HCT116 (cell line): ENCODE data around the gene RPTOR. TPM values are rescaled to one million over a fixed set of nuclear protein-coding genes. Genes with fewer than 3 reads are reported as not detected.

Source experiments
- ATAC-seq: fragments of 200-7000 bp; cut with Tn5 transposase; 2 replicates; pipeline ENCODE4 v1.9.1; 2020; ENCODE audit warnings: mild to moderate bottlenecking, moderate library complexity
- BruUV-seq: library from RNA; stranded (reverse); fragments of 400-500 nt; replicated peaks from 2 replicates; lab custom pipeline; 2021; lab: Mats Ljungman, UMichigan
- CTCF ChIA-PET: fragments of 300-600 bp; sonication (Branson Sonifier 250); formaldehyde crosslinking; loops from one replicate; lab custom pipeline; 2021; ENCODE audit warnings: antibody characterized with exemption; lab: Charles Lee
- POLR2A ChIA-PET: fragments of 300-600, 350-600 bp; sonication (Branson Sonifier 250); formaldehyde crosslinking; loops from one replicate; lab custom pipeline; 2021; ENCODE audit warnings: antibody characterized with exemption; lab: Charles Lee
- RAD21 ChIA-PET, 2 experiments: fragments of 300-600 bp; sonication (Branson Sonifier 250); formaldehyde crosslinking; loops; one replicate each; lab custom pipeline; 2023; ENCODE audit warnings: low total read pairs in 2 of 2; ENCODE audit not compliant: uncharacterized antibody in 2 of 2, unreplicated experiment in 2 of 2, low non-redundant PET in 1 of 2; lab: Charles Lee
- DNase-seq: peaks from one replicate; pipeline ENCODE4 v3.0.0-alpha.2; 2010; ENCODE audit warnings: low read depth, low spot score
- H2AFZ ChIP-seq: fragments of 200-600 bp; shearing (Covaris generic), sonication (generic); 2 replicates; pipeline ENCODE4 v1.6.1; 2017; ENCODE audit warnings: low read depth, mixed run types, mixed read lengths, antibody characterized with exemption, low read length; ENCODE audit not compliant: poor library complexity, severe bottlenecking
- H3K27ac ChIP-seq: 2 replicates; pipeline ENCODE4 v1.5.1; 2012; ENCODE audit warnings: low read depth, low read length
- H3K27me3 ChIP-seq: fragments of 200-600 bp; sonication (generic); 2 replicates; pipeline ENCODE4 v1.6.1; 2016; ENCODE audit warnings: mixed run types, low read length, mixed read lengths; ENCODE audit not compliant: insufficient read depth
- H3K36me3 ChIP-seq, 2 experiments: fragments of 200-500 bp in 1 of 2; fragments of 200-600 bp in 1 of 2; sonication (Bioruptor generic) in 1 of 2; sonication (generic) in 1 of 2; 2 replicates each; pipeline versions ENCODE4 v1.5.1 to v1.6.1; 2014 to 2016; ENCODE audit warnings: low read length in 2 of 2, inconsistent platforms in 1 of 2, mixed read lengths in 1 of 2, mixed run types in 1 of 2; ENCODE audit not compliant: insufficient read depth in 2 of 2, control insufficient read depth in 1 of 2
- H3K4me1 ChIP-seq, 2 experiments: fragments of 200-600 bp in 1 of 2; sonication (generic) in 1 of 2; 2 replicates each; pipeline versions ENCODE4 v1.5.1 to v1.6.1; 2012 to 2017; ENCODE audit warnings: low read length in 2 of 2, inconsistent platforms in 1 of 2, mild to moderate bottlenecking in 1 of 2, mixed read lengths in 1 of 2, mixed run types in 1 of 2, moderate library complexity in 1 of 2; ENCODE audit not compliant: insufficient read depth in 2 of 2, control insufficient read depth in 1 of 2
- H3K4me2 ChIP-seq: fragments of 200-600 bp; sonication (generic); 2 replicates; pipeline ENCODE4 v1.6.1; 2017; ENCODE audit warnings: mixed run types, low read length, mixed read lengths
- H3K4me3 ChIP-seq, 2 experiments: fragments of 200-600 bp in 1 of 2; sonication (generic) in 1 of 2; replicated peaks in 1 of 2; 2 replicates each; pipeline ENCODE4 v1.5.1; 2011 to 2016; ENCODE audit warnings: low read length in 2 of 2, control low read depth in 1 of 2, low read depth in 1 of 2, mild to moderate bottlenecking in 1 of 2, mixed read lengths in 1 of 2, mixed run types in 1 of 2
- H3K79me2 ChIP-seq: fragments of 200-600 bp; sonication (generic); 2 replicates; pipeline ENCODE4 v1.6.1; 2017; ENCODE audit warnings: mild to moderate bottlenecking, mixed run types, low read length, moderate library complexity, mixed read lengths; ENCODE audit not compliant: insufficient read depth
- H3K9ac ChIP-seq: fragments of 200-600 bp; sonication (generic); 2 replicates; pipeline ENCODE4 v1.6.1; 2016; ENCODE audit warnings: low read length, mixed read lengths
- H3K9me2 ChIP-seq: fragments of 200-600 bp; sonication (generic), shearing (Covaris generic); 2 replicates; pipeline ENCODE4 v1.6.1; 2017; ENCODE audit warnings: mixed run types, mild to moderate bottlenecking, moderate library complexity; ENCODE audit not compliant: insufficient read depth
- H3K9me3 ChIP-seq, 2 experiments: fragments of 200-500 bp in 1 of 2; fragments of 200-600 bp in 1 of 2; sonication (Bioruptor generic) in 1 of 2; sonication (generic) in 1 of 2; 2 replicates each; pipeline ENCODE4 v1.6.1; 2014 to 2017; ENCODE audit warnings: low read length in 2 of 2, mixed read lengths in 2 of 2, inconsistent platforms in 1 of 2, low read depth in 1 of 2, mild to moderate bottlenecking in 1 of 2, mixed run types in 1 of 2, moderate library complexity in 1 of 2; ENCODE audit not compliant: control insufficient read depth in 1 of 2, insufficient read depth in 1 of 2
- H4K20me1 ChIP-seq: fragments of 200-600 bp; sonication (generic), shearing (Covaris generic); 2 replicates; pipeline ENCODE4 v1.6.1; 2017; ENCODE audit warnings: mixed run types, mild to moderate bottlenecking, moderate library complexity; ENCODE audit not compliant: insufficient read depth
- CBX3 ChIP-seq: IDR thresholded peaks from 2 replicates; pipeline ENCODE4 v1.6.1; 2012; ENCODE audit warnings: low read depth
- EGR1 ChIP-seq: IDR thresholded peaks from 2 replicates; pipeline ENCODE4 v1.6.1; 2012; ENCODE audit warnings: low read depth
- EZH2 ChIP-seq: fragments of 200-600 bp; sonication (generic); IDR thresholded peaks from 2 replicates; pipeline ENCODE4 v1.6.1; 2017; ENCODE audit warnings: antibody characterized with exemption, mixed run types
- EZH2phosphoT487 ChIP-seq: fragments of 200-600 bp; IDR thresholded peaks from 2 replicates; pipeline ENCODE4 v1.6.1; 2018; ENCODE audit warnings: antibody characterized with exemption, borderline replicate concordance
- FOSL1 ChIP-seq: IDR thresholded peaks from 2 replicates; pipeline ENCODE4 v1.6.1; 2012; ENCODE audit warnings: low read depth
- POLR2AphosphoS5 ChIP-seq: IDR thresholded peaks from 2 replicates; pipeline ENCODE4 v1.6.1; 2011; ENCODE audit warnings: mild to moderate bottlenecking, low read depth, low read length, moderate library complexity
- RAD21 ChIP-seq: IDR thresholded peaks from 2 replicates; pipeline ENCODE4 v1.6.1; 2012; ENCODE audit warnings: low read depth, mild to moderate bottlenecking
- SIN3A ChIP-seq: IDR thresholded peaks from 2 replicates; pipeline ENCODE4 v1.6.1; 2012; ENCODE audit warnings: low read depth
- SP1 ChIP-seq: IDR thresholded peaks from 2 replicates; pipeline ENCODE4 v1.6.1; 2012; ENCODE audit warnings: low read depth
- SRF ChIP-seq: IDR thresholded peaks from 2 replicates; pipeline ENCODE4 v1.6.1; 2012; ENCODE audit warnings: low read depth
- TCF7L2 ChIP-seq: IDR thresholded peaks from 2 replicates; pipeline ENCODE4 v1.7.0; 2011; ENCODE audit warnings: borderline replicate concordance, inconsistent platforms; ENCODE audit not compliant: insufficient read depth, insufficient read length; ENCODE audit errors: extremely low read depth
- YY1 ChIP-seq: IDR thresholded peaks from 2 replicates; pipeline ENCODE4 v1.6.1; 2011; ENCODE audit warnings: low read length, low read depth, moderate library complexity, mild to moderate bottlenecking; ENCODE audit not compliant: insufficient replicate concordance; ENCODE audit errors: extremely low read depth
- ZNF274 ChIP-seq: fragments of 200-500 bp; sonication (Bioruptor generic); IDR thresholded peaks from 2 replicates; pipeline ENCODE4 v1.6.1; 2014; ENCODE audit warnings: mild to moderate bottlenecking, low read depth, low read length, inconsistent platforms
- intact Hi-C: fragments of 100-400 bp; cut with micrococcal nuclease; formaldehyde crosslinking; loops from 2 replicates; pipeline ENCODE4 v1.10.0; 2022
- total RNA-seq: library from RNA; stranded (reverse); gene quantifications from one replicate; pipeline ENCODE4 v1.2.1, GENCODE V29; 2021; ENCODE audit not compliant: unreplicated experiment
- TF ChIP-seq, protein P1 (sequence below): IDR thresholded peaks from 2 replicates; pipeline ENCODE4 v1.6.1; 2012
- TF ChIP-seq, protein P2 (sequence below), 3 experiments: fragments of 200-600 bp in 1 of 3; sonication (generic) in 1 of 3; IDR thresholded peaks in 2 of 3; conservative IDR thresholded peaks in 1 of 3; 2 replicates each; pipeline ENCODE4 v1.5.1; 2012 to 2017; ENCODE audit warnings: low read depth in 2 of 3, low read length in 2 of 3, antibody characterized with exemption in 1 of 3, borderline replicate concordance in 1 of 3, control low read depth in 1 of 3, mild to moderate bottlenecking in 1 of 3, mixed read lengths in 1 of 3, mixed run types in 1 of 3, moderate library complexity in 1 of 3; ENCODE audit not compliant: insufficient read depth in 1 of 3
- TF ChIP-seq, protein P3 (sequence below): IDR thresholded peaks from 2 replicates; pipeline ENCODE4 v1.6.1; 2012; ENCODE audit warnings: low read depth
- TF ChIP-seq, protein P4 (sequence below): IDR thresholded peaks from 2 replicates; pipeline ENCODE4 v1.6.1; 2012
- TF ChIP-seq, protein P5 (sequence below): IDR thresholded peaks from 2 replicates; pipeline ENCODE4 v1.6.1; 2011; ENCODE audit warnings: mild to moderate bottlenecking, low read length, moderate library complexity; ENCODE audit not compliant: insufficient replicate concordance; ENCODE audit errors: extremely low read depth

The RPTOR gene
- total RNA-seq, 1 experiment from 2014 or later = 69.5 TPM

DNA sequence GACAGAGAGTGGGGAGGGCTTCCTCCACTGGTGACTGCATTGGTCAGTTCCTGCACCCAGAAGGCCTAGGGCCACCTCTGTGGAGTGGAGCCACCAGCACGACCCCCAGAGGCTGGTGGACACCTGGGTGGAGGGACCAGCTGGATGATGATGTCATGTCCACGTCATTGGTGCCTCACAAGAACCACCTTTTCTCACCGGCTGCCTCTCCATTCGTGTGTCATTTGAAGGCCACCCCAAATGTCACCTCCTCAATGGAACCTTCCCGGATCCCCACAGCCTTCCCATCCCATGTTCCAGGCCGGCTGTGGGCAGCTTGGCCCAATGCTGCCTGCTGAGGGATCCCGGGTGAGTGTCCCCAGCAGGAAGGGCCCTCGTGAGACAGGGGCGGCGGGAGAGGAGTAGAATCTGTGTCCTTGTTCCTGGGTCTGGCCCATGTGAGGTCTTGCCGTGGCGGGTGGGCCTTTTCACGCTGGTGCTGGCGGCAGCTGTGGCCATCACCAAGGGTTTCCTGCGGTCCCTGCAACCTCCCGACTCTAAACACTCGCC lies 437.9 kb downstream of the RPTOR start:
- no peak for ATAC-seq
- CTCF ChIA-PET = interaction anchor here (1.5 kb wide), 1 partner anchor 556 kb away, joined by 9 read pairs; no protein-coding TSS in a partner anchor
- H3K27me3 ChIP-seq = no peaks in the 10 kb centered on the region
- H3K4me2 ChIP-seq = no peak overlapping the region
- H3K9me3 ChIP-seq = no peaks in the 10 kb centered on the region
- intact Hi-C loops = loop anchor here (5.0 to 10.0 kb wide), 3 partner anchors 242 to 975 kb away; partner anchors contain the start of gene CEP131
- no peaks in the 10 kb centered on the region for H3K79me2 ChIP-seq
- no peaks in the 10 kb centered on the region for H4K20me1 ChIP-seq
- H3K27ac ChIP-seq = no peak overlapping the region; the same call in 1 of the 2 replicates
- no peak overlapping the region for H3K4me3 ChIP-seq
- BruUV-seq = no TSS peak
- POLR2A ChIA-PET = no interaction called here
- no peak for TF ChIP-seq RAD21
- TF ChIP-seq, protein P1, sequence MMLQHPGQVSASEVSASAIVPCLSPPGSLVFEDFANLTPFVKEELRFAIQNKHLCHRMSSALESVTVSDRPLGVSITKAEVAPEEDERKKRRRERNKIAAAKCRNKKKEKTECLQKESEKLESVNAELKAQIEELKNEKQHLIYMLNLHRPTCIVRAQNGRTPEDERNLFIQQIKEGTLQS = no peak
- TF ChIP-seq, protein P2, sequence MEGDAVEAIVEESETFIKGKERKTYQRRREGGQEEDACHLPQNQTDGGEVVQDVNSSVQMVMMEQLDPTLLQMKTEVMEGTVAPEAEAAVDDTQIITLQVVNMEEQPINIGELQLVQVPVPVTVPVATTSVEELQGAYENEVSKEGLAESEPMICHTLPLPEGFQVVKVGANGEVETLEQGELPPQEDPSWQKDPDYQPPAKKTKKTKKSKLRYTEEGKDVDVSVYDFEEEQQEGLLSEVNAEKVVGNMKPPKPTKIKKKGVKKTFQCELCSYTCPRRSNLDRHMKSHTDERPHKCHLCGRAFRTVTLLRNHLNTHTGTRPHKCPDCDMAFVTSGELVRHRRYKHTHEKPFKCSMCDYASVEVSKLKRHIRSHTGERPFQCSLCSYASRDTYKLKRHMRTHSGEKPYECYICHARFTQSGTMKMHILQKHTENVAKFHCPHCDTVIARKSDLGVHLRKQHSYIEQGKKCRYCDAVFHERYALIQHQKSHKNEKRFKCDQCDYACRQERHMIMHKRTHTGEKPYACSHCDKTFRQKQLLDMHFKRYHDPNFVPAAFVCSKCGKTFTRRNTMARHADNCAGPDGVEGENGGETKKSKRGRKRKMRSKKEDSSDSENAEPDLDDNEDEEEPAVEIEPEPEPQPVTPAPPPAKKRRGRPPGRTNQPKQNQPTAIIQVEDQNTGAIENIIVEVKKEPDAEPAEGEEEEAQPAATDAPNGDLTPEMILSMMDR (IDR thresholded peaks at IDR 0.05 in 2 of 3, conservative IDR thresholded peaks at IDR 0.05 in 1 of 3; ENCODE audit: borderline replicate concordance in 1 of 3, insufficient read depth in 1 of 3, low read depth in 2 of 3, low read length in 2 of 3) = no peak
- TF ChIP-seq EZH2phosphoT487 = no peak
- TF ChIP-seq EZH2 = no peak
- TF ChIP-seq, protein P3, sequence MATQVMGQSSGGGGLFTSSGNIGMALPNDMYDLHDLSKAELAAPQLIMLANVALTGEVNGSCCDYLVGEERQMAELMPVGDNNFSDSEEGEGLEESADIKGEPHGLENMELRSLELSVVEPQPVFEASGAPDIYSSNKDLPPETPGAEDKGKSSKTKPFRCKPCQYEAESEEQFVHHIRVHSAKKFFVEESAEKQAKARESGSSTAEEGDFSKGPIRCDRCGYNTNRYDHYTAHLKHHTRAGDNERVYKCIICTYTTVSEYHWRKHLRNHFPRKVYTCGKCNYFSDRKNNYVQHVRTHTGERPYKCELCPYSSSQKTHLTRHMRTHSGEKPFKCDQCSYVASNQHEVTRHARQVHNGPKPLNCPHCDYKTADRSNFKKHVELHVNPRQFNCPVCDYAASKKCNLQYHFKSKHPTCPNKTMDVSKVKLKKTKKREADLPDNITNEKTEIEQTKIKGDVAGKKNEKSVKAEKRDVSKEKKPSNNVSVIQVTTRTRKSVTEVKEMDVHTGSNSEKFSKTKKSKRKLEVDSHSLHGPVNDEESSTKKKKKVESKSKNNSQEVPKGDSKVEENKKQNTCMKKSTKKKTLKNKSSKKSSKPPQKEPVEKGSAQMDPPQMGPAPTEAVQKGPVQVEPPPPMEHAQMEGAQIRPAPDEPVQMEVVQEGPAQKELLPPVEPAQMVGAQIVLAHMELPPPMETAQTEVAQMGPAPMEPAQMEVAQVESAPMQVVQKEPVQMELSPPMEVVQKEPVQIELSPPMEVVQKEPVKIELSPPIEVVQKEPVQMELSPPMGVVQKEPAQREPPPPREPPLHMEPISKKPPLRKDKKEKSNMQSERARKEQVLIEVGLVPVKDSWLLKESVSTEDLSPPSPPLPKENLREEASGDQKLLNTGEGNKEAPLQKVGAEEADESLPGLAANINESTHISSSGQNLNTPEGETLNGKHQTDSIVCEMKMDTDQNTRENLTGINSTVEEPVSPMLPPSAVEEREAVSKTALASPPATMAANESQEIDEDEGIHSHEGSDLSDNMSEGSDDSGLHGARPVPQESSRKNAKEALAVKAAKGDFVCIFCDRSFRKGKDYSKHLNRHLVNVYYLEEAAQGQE = no peak
- no peak for TF ChIP-seq YY1
- no peak for TF ChIP-seq EGR1
- no peak for TF ChIP-seq FOSL1
- no peak for TF ChIP-seq CBX3
- TF ChIP-seq, protein P4, sequence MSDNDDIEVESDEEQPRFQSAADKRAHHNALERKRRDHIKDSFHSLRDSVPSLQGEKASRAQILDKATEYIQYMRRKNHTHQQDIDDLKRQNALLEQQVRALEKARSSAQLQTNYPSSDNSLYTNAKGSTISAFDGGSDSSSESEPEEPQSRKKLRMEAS = no peak
- TF ChIP-seq, protein P5, sequence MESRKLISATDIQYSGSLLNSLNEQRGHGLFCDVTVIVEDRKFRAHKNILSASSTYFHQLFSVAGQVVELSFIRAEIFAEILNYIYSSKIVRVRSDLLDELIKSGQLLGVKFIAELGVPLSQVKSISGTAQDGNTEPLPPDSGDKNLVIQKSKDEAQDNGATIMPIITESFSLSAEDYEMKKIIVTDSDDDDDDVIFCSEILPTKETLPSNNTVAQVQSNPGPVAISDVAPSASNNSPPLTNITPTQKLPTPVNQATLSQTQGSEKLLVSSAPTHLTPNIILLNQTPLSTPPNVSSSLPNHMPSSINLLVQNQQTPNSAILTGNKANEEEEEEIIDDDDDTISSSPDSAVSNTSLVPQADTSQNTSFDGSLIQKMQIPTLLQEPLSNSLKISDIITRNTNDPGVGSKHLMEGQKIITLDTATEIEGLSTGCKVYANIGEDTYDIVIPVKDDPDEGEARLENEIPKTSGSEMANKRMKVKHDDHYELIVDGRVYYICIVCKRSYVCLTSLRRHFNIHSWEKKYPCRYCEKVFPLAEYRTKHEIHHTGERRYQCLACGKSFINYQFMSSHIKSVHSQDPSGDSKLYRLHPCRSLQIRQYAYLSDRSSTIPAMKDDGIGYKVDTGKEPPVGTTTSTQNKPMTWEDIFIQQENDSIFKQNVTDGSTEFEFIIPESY = no peak
- TF ChIP-seq TCF7L2 = no peak
- no peak for TF ChIP-seq POLR2AphosphoS5
- TF ChIP-seq SRF = no peak
- no peak for TF ChIP-seq SP1
- no peak for TF ChIP-seq SIN3A
- TF ChIP-seq ZNF274 = no peak
- peaks cover 21 to 32% of the 10 kb centered on the region in 2 experiments for H3K4me1 ChIP-seq
- H3K9me2 ChIP-seq = no peaks in the 10 kb centered on the region
- DNase-seq = no peak
- H3K9ac ChIP-seq = no peak overlapping the region
- H3K36me3 ChIP-seq = no peaks in the 10 kb centered on the region
- RAD21 ChIA-PET = no interaction called here
- no peak overlapping the region for H2AFZ ChIP-seq
